HepG2 (cell line): Measurements from ENCODE around the gene GOLGA3. TPM values are rescaled to one million over a fixed set of nuclear protein-coding genes. Genes with fewer than 3 reads are reported as not detected.
A peak's percentile ranks its signal among the peaks of the same experiment; 100 is the strongest.

Source experiments
- AHDC1 ChIP-seq: sonication (generic); formaldehyde crosslinking; IDR thresholded peaks from 2 replicates; pipeline ENCODE4 v1.5.1; 2020; ENCODE audit warnings: mild to moderate bottlenecking, missing genetic modification reagents, borderline replicate concordance
- ATF7-NPFF ChIP-seq: sonication (generic); formaldehyde crosslinking; IDR thresholded peaks from 2 replicates; pipeline ENCODE4 v1.8.1; 2023; ENCODE audit warnings: mild to moderate bottlenecking, low read depth, missing genetic modification reagents, moderate library complexity
- DNMT3B ChIP-seq: conservative IDR thresholded peaks from 2 replicates; pipeline ENCODE4 v1.6.1; 2016; ENCODE audit warnings: missing biosample characterization, control low read depth
- DPF2 ChIP-seq: sonication (generic); formaldehyde crosslinking; IDR thresholded peaks from 2 replicates; pipeline ENCODE4 v1.4.0; 2020; ENCODE audit warnings: mild to moderate bottlenecking, low read depth, missing genetic modification reagents, borderline replicate concordance
- HDAC1 ChIP-seq: sonication (generic); formaldehyde crosslinking; IDR thresholded peaks from 2 replicates; pipeline ENCODE4 v1.5.1; 2020; ENCODE audit warnings: mild to moderate bottlenecking, missing genetic modification reagents
- MAF1 ChIP-seq: sonication (generic); formaldehyde crosslinking; IDR thresholded peaks from 2 replicates; pipeline ENCODE4 v1.5.0; 2020; ENCODE audit warnings: missing genetic modification reagents, borderline replicate concordance
- MLLT10 ChIP-seq: sonication (generic); formaldehyde crosslinking; IDR thresholded peaks from 2 replicates; pipeline ENCODE4 v1.4.0; 2020; ENCODE audit warnings: missing genetic modification reagents
- PAF1 ChIP-seq: IDR thresholded peaks from 2 replicates; pipeline ENCODE4 v1.6.1; 2016; ENCODE audit warnings: missing genetic modification reagents, missing compliant biosample characterization
- SCMH1 ChIP-seq: sonication (generic); formaldehyde crosslinking; IDR thresholded peaks from 2 replicates; pipeline ENCODE4 v1.9.0; 2021; ENCODE audit warnings: missing genetic modification reagents, mild to moderate bottlenecking, borderline replicate concordance
- SIN3A ChIP-seq: IDR thresholded peaks from 2 replicates; pipeline ENCODE4 v1.6.1; 2011; ENCODE audit warnings: low read depth, mild to moderate bottlenecking, control low read depth, low read length, borderline replicate concordance
- ZFP36 ChIP-seq: fragments of 150-350 bp; IDR thresholded peaks from 2 replicates; pipeline ENCODE4 v1.6.1; 2018; ENCODE audit warnings: borderline replicate concordance, low read length, low read depth; ENCODE audit not compliant: partially characterized antibody
- ZNF329 ChIP-seq: sonication (generic); formaldehyde crosslinking; IDR thresholded peaks from 2 replicates; pipeline ENCODE4 v1.9.0; 2021; ENCODE audit warnings: low read depth, mild to moderate bottlenecking, missing genetic modification reagents
- ZNF414 ChIP-seq: sonication (generic); formaldehyde crosslinking; IDR thresholded peaks from 2 replicates; pipeline ENCODE4 v1.5.0; 2020; ENCODE audit warnings: missing genetic modification reagents
- ZNF441 ChIP-seq: sonication (generic); formaldehyde crosslinking; IDR thresholded peaks from 2 replicates; pipeline ENCODE4 v1.7.0; 2021; ENCODE audit warnings: missing genetic modification reagents, borderline replicate concordance
- ZNF451 ChIP-seq: sonication (generic); formaldehyde crosslinking; IDR thresholded peaks from 2 replicates; pipeline ENCODE4 v1.5.0; 2020; ENCODE audit warnings: mild to moderate bottlenecking, missing genetic modification reagents
- ZNF549 ChIP-seq: sonication (generic); formaldehyde crosslinking; IDR thresholded peaks from 2 replicates; pipeline ENCODE4 v1.5.0; 2020; ENCODE audit warnings: missing genetic modification reagents
- ZNF564 ChIP-seq: sonication (generic); formaldehyde crosslinking; IDR thresholded peaks from 2 replicates; pipeline ENCODE4 v1.8.1; 2023; ENCODE audit warnings: mild to moderate bottlenecking, missing genetic modification reagents
- ZNF770 ChIP-seq: sonication (generic); formaldehyde crosslinking; IDR thresholded peaks from 2 replicates; pipeline ENCODE4 v1.5.0; 2020; ENCODE audit warnings: mild to moderate bottlenecking, missing genetic modification reagents
- ZNF816 ChIP-seq: sonication (generic); formaldehyde crosslinking; IDR thresholded peaks from 2 replicates; pipeline ENCODE4 v1.8.0; 2022; ENCODE audit warnings: missing genetic modification reagents, mild to moderate bottlenecking, borderline replicate concordance
- polyA plus RNA-seq, 8 experiments: library from polyadenylated mRNA; depleted of rRNA in 3 of 8; stranded (reverse) in 7 of 8; unstranded in 1 of 8; fragments of >200 nt; fragmentation: Illumina TruSeq in 4 of 8; extraction: Trizol in 4 of 8; gene quantifications; 2 replicates each; pipeline versions ENCODE4 v1.2.1 to v1.2.3, GENCODE V29; 2011 to 2016; ENCODE audit warnings: low read depth in 4 of 8, missing spikeins in 1 of 8, mixed read lengths in 1 of 8; ENCODE audit not compliant: insufficient read depth in 1 of 8
- total RNA-seq, 5 experiments: library from RNA; depleted of rRNA; stranded (reverse); fragments of >200 nt; fragmentation: Illumina TruSeq; extraction: Trizol; gene quantifications; 2 replicates each; pipeline ENCODE4 v1.2.3, GENCODE V29; 2016; ENCODE audit warnings: low read depth in 1 of 5

Gene GOLGA3
- total and polyA plus RNA-seq, 2 of the 13 experiments (the other 11 are each of a cell fraction or from before 2014, with no cell fraction given): 22.0 to 43.0 TPM

GRCh38 chr12:132828706-132829534, at the start of gene GOLGA3 (continued):
- TF ChIP-seq ZNF770 (CRISPR knock-in tag) (no peak), SCMH1 (CRISPR knock-in tag) (no peak), SIN3A (peak; percentile 73; the same call in 1 of the 2 replicates), ZNF414 (CRISPR knock-in tag) (peak; percentile 62; the same call in 1 of the 2 replicates), AHDC1 (no peak), ZNF549 (CRISPR knock-in tag) (no peak), ZNF329 (CRISPR knock-in tag) (0 out of 2 replicates have a peak, but pooled peaks have one; percentile 47), PAF1 (CRISPR knock-in tag) (no peak), ATF7-NPFF (CRISPR knock-in tag) (no peak), HDAC1 (CRISPR knock-in tag) (peak; percentile 83), ZNF816 (CRISPR knock-in tag) (no peak), DNMT3B (CRISPR knock-in tag) (no peak), DPF2 (CRISPR knock-in tag) (no peak), MAF1 (CRISPR knock-in tag) (no peak), MLLT10 (CRISPR knock-in tag) (no peak), ZNF451 (CRISPR knock-in tag) (no peak), ZFP36 (no peak), ZNF441 (CRISPR knock-in tag) (no peak; the same call in 1 of the 2 replicates), ZNF564 (CRISPR knock-in tag) (no peak)
